Calu3 (cell line): ENCODE results near the gene KCNH6. TPM values are rescaled to one million over a fixed set of nuclear protein-coding genes. Genes with fewer than 3 reads are reported as not detected.

ENCODE experiments used
- BruUV-seq: library from RNA; stranded (reverse); fragments of 400-500 nt; replicated peaks from 2 replicates; lab custom pipeline; 2021; lab: Mats Ljungman, UMichigan
- CTCF ChIA-PET: fragments of 300-600 bp; sonication (Branson Sonifier 250); formaldehyde crosslinking; loops from one replicate; lab custom pipeline; 2022; ENCODE audit warnings: antibody characterized with exemption; lab: Charles Lee
- DNase-seq: peaks from one replicate; pipeline ENCODE4 v3.0.0; 2022
- H3K27ac Mint-ChIP-seq: one replicate; pipeline ENCODE4 v1.8.0; 2022; ENCODE audit warnings: mixed read lengths; ENCODE audit not compliant: unreplicated experiment
- H3K27me3 Mint-ChIP-seq: one replicate; pipeline ENCODE4 v1.8.0; 2022; ENCODE audit warnings: mixed read lengths; ENCODE audit not compliant: unreplicated experiment
- H3K36me3 Mint-ChIP-seq: one replicate; pipeline ENCODE4 v1.8.0; 2022; ENCODE audit warnings: mild to moderate bottlenecking, moderate library complexity, mixed read lengths; ENCODE audit not compliant: insufficient read depth, unreplicated experiment
- H3K4me1 Mint-ChIP-seq: one replicate; pipeline ENCODE4 v1.8.0; 2022; ENCODE audit warnings: mild to moderate bottlenecking, low read depth, mixed read lengths; ENCODE audit not compliant: unreplicated experiment
- H3K4me3 Mint-ChIP-seq: one replicate; pipeline ENCODE4 v1.8.0; 2022; ENCODE audit warnings: mild to moderate bottlenecking, low read depth, moderate library complexity, mixed read lengths; ENCODE audit not compliant: unreplicated experiment
- H3K9me3 Mint-ChIP-seq: one replicate; pipeline ENCODE4 v1.8.0; 2022; ENCODE audit warnings: low read depth, mixed read lengths; ENCODE audit not compliant: unreplicated experiment
- intact Hi-C: fragments of 100-400 bp; cut with micrococcal nuclease; formaldehyde crosslinking; loops from one replicate; pipeline ENCODE4 v1.10.0; 2022; ENCODE audit not compliant: unreplicated experiment
- total RNA-seq: library from RNA; stranded (reverse); gene quantifications from 2 replicates; pipeline ENCODE4 v1.2.3, GENCODE V29; 2022
- TF ChIP-seq, protein P1 (sequence below): fragments of 200-600 bp; IDR thresholded peaks from one replicate; pipeline ENCODE4 v1.8.0; 2022; ENCODE audit warnings: antibody characterized with exemption; ENCODE audit not compliant: unreplicated experiment

The KCNH6 gene
- total RNA-seq, 1 experiment from 2014 or later: not detected

- Mint-ChIP-seq H3K4me1 (peaks cover 8% of the 10 kb centered on the region), H3K4me3 (no peak overlapping the region), H3K27ac (no peak overlapping the region), H3K9me3 (no peaks in the 10 kb centered on the region), H3K36me3 (no peaks in the 10 kb centered on the region), H3K27me3 (peaks cover 37% of the 10 kb centered on the region)
- CTCF ChIA-PET: no interaction called here
- TF ChIP-seq, protein P1, sequence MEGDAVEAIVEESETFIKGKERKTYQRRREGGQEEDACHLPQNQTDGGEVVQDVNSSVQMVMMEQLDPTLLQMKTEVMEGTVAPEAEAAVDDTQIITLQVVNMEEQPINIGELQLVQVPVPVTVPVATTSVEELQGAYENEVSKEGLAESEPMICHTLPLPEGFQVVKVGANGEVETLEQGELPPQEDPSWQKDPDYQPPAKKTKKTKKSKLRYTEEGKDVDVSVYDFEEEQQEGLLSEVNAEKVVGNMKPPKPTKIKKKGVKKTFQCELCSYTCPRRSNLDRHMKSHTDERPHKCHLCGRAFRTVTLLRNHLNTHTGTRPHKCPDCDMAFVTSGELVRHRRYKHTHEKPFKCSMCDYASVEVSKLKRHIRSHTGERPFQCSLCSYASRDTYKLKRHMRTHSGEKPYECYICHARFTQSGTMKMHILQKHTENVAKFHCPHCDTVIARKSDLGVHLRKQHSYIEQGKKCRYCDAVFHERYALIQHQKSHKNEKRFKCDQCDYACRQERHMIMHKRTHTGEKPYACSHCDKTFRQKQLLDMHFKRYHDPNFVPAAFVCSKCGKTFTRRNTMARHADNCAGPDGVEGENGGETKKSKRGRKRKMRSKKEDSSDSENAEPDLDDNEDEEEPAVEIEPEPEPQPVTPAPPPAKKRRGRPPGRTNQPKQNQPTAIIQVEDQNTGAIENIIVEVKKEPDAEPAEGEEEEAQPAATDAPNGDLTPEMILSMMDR: no peak
- no TSS peak for BruUV-seq
- intact Hi-C loops: no loop called here
- no peak for DNase-seq
Observed at GRCh38 chr17:63540590-63540989, 17.4 kb downstream of the KCNH6 start.

DNA sequence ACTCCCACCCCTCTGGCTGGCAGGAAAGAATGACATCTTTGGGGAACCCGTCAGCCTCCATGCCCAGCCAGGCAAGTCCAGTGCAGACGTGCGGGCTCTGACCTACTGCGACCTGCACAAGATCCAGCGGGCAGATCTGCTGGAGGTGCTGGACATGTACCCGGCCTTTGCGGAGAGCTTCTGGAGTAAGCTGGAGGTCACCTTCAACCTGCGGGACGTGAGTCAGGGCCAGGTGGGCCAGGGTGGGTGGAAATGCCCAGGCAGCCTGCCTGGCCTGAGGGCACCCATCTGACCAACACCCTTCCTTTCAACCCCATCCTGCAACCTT, 19.0 kb downstream of the KCNH6 start:
- Mint-ChIP-seq H3K27ac (no peak overlapping the region), H3K4me3 (no peak overlapping the region)

GRCh38 chr17:63542942-63543821, 20.0 kb downstream of the KCNH6 start:
- Mint-ChIP-seq H3K27ac (no peak overlapping the region), H3K4me1 (peaks cover 8% of the 10 kb centered on the region), H3K4me3 (no peak overlapping the region), H3K27me3 (peaks cover 30% of the 10 kb centered on the region), H3K36me3 (no peaks in the 10 kb centered on the region), H3K9me3 (no peaks in the 10 kb centered on the region)
- DNase-seq: peak; percentile 37
- TF ChIP-seq, protein P1: no peak
- intact Hi-C loops: no loop called here
- no TSS peak for BruUV-seq
- CTCF ChIA-PET: interaction anchor here (0.6 to 0.9 kb wide), 4 partner anchors 12 to 637 kb away, joined by 3 to 6 read pairs (median 4); partner anchors contain the start of gene TACO1

More for the DNA sequence above, 19.0 kb downstream of the KCNH6 start:
- peaks cover 8% of the 10 kb centered on the region for H3K4me1 Mint-ChIP-seq
- no TSS peak for BruUV-seq
- H3K9me3 Mint-ChIP-seq: no peaks in the 10 kb centered on the region
- intact Hi-C loops: no loop called here
- no peak for DNase-seq
- TF ChIP-seq, protein P1: no peak
- CTCF ChIA-PET: no interaction called here
- peaks cover 33% of the 10 kb centered on the region for H3K27me3 Mint-ChIP-seq
- no peaks in the 10 kb centered on the region for H3K36me3 Mint-ChIP-seq

DNA sequence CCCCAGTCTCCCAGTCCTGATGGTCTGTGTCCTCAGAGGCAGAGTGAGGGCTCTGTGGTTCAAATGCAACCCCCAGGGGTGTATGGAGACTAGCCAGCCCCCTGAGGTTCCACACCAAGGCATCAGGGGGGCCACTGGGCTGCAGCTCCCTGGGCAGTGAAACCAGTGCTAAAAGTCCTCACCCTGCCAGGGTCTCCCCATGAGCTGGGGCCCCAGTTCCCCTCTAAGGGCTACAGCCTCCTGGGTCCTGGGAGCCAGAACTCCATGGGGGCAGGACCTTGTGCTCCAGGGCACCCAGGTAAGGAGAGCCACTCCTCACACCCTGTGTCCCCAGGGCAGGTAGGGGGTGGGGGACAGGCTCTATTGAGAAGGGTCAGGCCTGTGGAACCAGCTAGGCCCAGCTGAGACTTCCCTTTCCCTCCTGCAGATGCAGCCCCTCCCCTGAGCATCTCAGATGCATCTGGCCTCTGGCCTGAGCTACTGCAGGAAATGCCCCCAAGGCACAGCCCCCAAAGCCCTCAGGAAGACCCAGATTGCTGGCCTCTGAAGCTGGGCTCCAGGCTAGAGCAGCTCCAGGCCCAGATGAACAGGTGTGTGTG, 20.8 kb downstream of the KCNH6 start:
- Mint-ChIP-seq H3K4me3 (no peak overlapping the region), H3K4me1 (peaks cover 8% of the 10 kb centered on the region)
- no TSS peak for BruUV-seq

More for the DNA sequence above, 20.8 kb downstream of the KCNH6 start:
- Mint-ChIP-seq H3K9me3 (no peaks in the 10 kb centered on the region), H3K36me3 (no peaks in the 10 kb centered on the region), H3K27ac (no peak overlapping the region), H3K27me3 (peaks cover 23% of the 10 kb centered on the region)
- intact Hi-C loops: no loop called here
- TF ChIP-seq, protein P1: no peak
- no peak for DNase-seq
- CTCF ChIA-PET: interaction anchor here (0.6 to 0.9 kb wide), 3 partner anchors 13 to 636 kb away, joined by 3 to 6 read pairs (median 5); partner anchors contain the start of gene TACO1
